H1 (cell line): Measurements from ENCODE around the gene C1orf116. TPM values are rescaled to one million over a fixed set of nuclear protein-coding genes. Genes with fewer than 3 reads are reported as not detected.

Source experiments
- CHD1 ChIP-seq: IDR thresholded peaks from 2 replicates; pipeline ENCODE4 v1.6.1; 2012; ENCODE audit warnings: low read depth, low read length, improper control_type of control experiment
- RFX5 ChIP-seq: IDR thresholded peaks from 2 replicates; pipeline ENCODE4 v1.6.1; 2011; ENCODE audit warnings: low read depth, low read length, improper control_type of control experiment, borderline replicate concordance
- TAF7 ChIP-seq: optimal IDR thresholded peaks from 2 replicates; pipeline ENCODE3; 2011; ENCODE audit warnings: low read depth, mild to moderate bottlenecking, inconsistent platforms, low read length, moderate library complexity, borderline replicate concordance
- polyA plus RNA-seq, 7 experiments: library from polyadenylated mRNA; depleted of rRNA in 3 of 7; stranded (reverse) in 5 of 7; unstranded in 2 of 7; fragments of >200 nt in 5 of 7; fragments of 200-250 nt in 2 of 7; gene quantifications; 1 replicate in 5 of 7; 2 replicates in 1 of 7; 4 replicates in 1 of 7; pipeline versions ENCODE4 v1.2.1 to v1.2.3, GENCODE V29; 2011 to 2013; ENCODE audit warnings: missing spikeins in 2 of 7, mixed read lengths in 2 of 7
- total RNA-seq: library from RNA; stranded (reverse); fragmentation: NEBNext Ultra II Directional; extraction: Animal tissue kit (Norgen Biotek cat#: 25700); gene quantifications from 2 replicates; pipeline ENCODE4 v1.2.1, GENCODE V29; 2021
- TF ChIP-seq, protein P1 (sequence below): IDR thresholded peaks from 2 replicates; pipeline ENCODE4 v1.6.1; 2011; ENCODE audit warnings: low read length, improper control_type of control experiment

The C1orf116 gene
- total and polyA plus RNA-seq, 2 of the 8 experiments (the other 6 are each of a cell fraction or from before 2014, with no cell fraction given), result 2.2 to 3.9 TPM

DNA sequence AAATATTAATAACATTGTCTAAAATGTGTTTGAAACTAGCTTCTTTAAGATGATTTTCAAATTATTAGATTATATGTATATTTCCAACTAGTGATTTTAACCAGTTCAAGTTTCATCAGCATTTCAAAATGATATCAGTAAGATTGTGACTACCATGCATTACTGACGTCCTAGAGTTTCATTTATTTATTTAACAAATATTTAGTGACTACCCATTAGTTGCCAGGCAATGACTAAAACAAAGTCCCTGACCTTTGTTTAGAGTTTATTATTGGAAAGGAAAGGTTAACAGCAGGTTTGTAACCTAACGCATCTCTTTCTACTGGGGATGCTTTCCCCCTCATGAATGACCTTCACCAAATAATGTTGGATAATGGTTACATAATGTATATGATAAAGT lies 48.5 kb upstream of the C1orf116 start (continued):
- no peak for TF ChIP-seq CHD1
- no peak for TF ChIP-seq RFX5
- TF ChIP-seq TAF7, result no peak
- TF ChIP-seq, protein P1, sequence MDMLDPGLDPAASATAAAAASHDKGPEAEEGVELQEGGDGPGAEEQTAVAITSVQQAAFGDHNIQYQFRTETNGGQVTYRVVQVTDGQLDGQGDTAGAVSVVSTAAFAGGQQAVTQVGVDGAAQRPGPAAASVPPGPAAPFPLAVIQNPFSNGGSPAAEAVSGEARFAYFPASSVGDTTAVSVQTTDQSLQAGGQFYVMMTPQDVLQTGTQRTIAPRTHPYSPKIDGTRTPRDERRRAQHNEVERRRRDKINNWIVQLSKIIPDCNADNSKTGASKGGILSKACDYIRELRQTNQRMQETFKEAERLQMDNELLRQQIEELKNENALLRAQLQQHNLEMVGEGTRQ, result no peak
